Activated CD4-positive, alpha-beta T cell treated with anti-CD3 and anti-CD28 coated beads, Interleukin-2, amount 50 U/mL, for 48 hours (primary cell): ENCODE measurements around the gene POLE.
A peak's percentile ranks its signal among the peaks of the same experiment; 100 is the strongest.
"Not testable (repeated sequence)": the region's sequence is repeated elsewhere in the genome, so short reads cannot be mapped to it uniquely, and the experiment has no call there.

Experiments used
- DNase-seq, 2 experiments: peaks; one replicate each; pipeline ENCODE4 v3.0.0-alpha.2; 2020

POLE gene

GRCh38 chr12:132718644-132719043, 31.5 kb upstream of the POLE start:
- DNase-seq, result no peak

DNA sequence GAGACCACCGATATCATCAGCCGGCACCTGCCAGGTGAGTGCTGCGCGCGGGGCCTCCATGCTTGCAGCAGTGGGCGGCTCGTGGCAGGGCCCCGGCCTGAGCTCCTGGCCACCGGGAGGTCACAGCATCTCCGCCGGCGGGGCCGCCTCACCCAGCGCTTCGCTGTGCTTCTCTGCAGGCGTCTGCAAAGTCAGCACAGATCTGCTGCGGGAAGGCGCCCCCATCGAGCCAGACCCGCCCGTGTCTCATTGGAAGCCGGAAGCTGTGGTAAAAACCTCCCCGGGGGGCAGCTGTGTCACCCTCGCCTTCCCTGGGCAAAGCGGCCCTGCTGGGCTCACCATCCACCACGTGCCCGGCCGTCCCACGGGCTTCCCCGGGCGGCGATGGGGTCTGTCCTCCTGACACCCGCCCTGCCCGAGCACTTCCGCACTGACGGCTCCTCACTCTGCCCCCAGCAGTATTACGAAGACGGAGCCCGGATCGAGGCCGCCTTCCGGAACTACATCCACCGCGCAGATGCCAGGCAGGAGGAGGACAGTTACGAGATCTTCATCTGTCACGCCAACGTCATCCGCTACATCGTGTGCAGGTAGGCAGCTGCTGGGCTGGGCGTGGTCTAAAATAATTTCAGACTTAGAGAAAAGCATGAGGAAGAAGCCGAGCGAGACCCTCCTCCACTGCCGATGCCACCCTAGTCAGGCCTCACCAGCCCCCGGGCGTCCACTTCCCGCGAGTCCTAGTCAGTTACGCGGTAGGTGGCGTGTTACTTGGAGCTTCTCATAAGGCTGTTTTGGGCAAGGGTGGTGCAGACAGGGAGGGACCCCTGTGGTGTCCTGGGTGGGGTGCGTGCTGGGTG, 30.6 kb upstream of the POLE start:
- no peak for DNase-seq

DNA sequence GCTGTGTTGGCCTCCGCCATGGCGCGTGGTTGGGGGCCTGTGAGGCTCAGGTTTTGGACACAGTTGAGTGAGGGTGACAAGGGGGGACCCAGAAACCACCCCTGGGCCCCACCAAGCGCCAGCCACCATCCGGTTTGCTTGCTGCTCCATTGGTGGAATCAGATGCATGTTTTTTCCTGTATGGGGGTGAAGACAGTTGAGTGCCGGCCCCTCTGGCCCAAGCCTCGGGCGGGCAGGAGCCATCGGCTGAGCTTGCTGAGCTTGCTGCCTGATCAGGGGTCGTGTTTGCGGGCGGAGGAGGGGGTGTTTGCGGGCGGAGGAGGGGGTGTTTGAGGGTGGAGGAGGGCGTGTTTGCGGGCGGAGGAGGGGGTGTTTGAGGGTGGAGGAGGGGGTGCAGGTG, 29.9 kb upstream of the POLE start:
- no peak for DNase-seq

- DNase-seq, result no peak
Measured at GRCh38 chr12:132716356-132716755, 29.2 kb upstream of the POLE start.

DNA sequence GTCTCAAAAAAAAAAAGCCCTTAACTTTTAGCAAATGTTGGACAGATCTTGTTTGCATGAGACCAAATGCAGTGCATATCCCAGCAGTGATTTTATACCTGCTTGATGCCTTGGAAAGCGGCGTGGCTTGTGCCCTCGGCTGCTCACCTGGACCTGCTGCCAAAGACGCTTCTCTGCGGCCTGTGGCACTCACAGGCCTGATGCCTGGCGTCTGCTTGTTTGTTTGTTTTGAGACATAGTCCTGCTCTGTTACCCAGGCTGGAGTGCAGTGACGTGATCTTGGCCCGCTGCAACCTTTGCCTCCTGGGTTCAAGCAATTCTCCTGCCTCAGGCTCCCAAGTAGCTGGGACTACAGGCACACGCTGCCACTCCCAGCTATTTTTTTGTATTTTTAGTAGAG, 28.7 kb upstream of the POLE start:
- no peak for DNase-seq

GRCh38 chr12:132713123-132713522, 26.0 kb upstream of the POLE start:
- DNase-seq, result no peak

GRCh38 chr12:132711080-132711843, 24.1 kb upstream of the POLE start:
- DNase-seq, result peak; percentile 31 to 33

DNA sequence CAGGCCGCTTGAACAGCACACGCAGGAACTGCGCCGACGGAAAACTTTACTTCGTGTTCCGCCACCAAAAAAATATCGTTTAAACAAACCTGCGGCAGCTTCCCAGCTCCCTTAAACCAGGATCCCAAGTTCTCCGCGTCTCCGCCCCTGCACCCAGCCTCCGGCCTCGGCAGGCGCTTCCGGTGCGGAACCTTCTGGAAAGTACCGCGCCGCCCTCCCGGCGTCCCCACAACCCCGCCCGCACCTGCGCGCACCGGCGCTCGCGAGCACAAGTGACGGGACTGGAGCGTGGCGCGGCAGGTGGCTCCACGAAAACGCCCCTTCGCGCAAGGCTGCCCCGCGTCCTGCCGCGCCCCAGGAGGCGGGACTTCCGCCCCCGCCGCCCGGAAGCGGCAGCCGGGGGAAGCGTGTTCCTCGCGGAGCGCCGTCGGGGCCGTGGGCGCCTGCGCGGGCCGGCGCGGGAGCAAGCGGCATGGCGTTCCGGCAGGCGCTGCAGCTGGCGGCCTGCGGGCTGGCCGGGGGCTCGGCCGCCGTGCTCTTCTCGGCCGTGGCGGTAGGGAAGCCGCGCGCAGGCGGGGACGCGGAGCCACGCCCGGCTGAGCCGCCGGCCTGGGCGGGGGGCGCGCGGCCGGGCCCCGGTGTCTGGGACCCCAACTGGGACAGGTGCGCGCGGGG, 23.4 kb upstream of the POLE start, which contains the start of gene PGAM5:
PGAM5 (plus strand) TSS at position 438 of the 675 bp plus-strand sequence; CDS start at position 473, 35 bp downstream.
- peak; percentile 82 to 85 for DNase-seq

GRCh38 chr12:132710043-132710404, 22.9 kb upstream of the POLE start:
- DNase-seq, result no peak

- DNase-seq, result no peak
Measured at GRCh38 chr12:132708150-132708549, 21.0 kb upstream of the POLE start.

DNA sequence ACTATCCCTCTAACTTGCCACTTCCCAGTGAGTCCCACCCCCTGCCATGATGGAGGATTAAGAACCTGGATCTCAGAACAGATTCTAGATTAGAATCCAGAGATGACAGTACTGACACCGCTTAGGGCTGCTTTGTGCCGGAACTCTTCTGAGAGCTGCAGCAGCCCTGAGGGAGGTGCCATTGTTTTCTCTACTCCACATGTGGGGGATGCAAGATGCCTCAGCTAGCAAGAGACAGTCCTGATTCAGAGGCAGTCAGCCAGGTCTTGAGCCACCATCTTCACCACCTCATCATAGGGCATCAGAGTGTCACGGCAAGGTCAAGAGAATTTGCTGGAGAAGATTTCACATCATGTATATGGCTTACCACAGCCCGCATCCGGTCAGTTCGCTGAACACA, 20.1 kb upstream of the POLE start:
- no peak for DNase-seq

- no peak for DNase-seq
Measured at GRCh38 chr12:132703641-132704040, 16.5 kb upstream of the POLE start.

- no peak for DNase-seq
Measured at GRCh38 chr12:132702640-132703039, 15.5 kb upstream of the POLE start.

GRCh38 chr12:132700212-132700822, 13.2 kb upstream of the POLE start:
- no peak for DNase-seq

- no peak for DNase-seq
Measured at GRCh38 chr12:132698341-132698740, 11.2 kb upstream of the POLE start.

DNA sequence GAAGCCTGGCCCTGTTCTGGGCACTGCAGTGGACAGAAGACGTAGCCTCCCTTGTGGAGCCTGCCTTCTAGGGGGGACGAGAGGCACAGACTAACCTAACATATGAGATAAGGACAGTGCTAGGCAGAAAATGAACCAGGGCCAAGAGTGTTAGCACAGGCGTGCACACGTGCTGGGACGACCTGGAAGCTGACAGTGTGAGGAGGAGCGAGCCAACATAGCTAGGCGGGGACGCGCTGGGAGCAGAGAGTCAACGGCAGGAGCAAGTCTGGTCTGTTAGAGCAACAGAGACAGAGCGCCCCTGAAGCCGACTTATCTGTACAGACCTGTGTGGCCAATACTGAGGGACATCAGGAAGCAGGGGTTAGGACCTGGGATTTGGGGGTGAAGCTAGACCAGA, 8.3 kb upstream of the POLE start:
- no peak for DNase-seq

DNA sequence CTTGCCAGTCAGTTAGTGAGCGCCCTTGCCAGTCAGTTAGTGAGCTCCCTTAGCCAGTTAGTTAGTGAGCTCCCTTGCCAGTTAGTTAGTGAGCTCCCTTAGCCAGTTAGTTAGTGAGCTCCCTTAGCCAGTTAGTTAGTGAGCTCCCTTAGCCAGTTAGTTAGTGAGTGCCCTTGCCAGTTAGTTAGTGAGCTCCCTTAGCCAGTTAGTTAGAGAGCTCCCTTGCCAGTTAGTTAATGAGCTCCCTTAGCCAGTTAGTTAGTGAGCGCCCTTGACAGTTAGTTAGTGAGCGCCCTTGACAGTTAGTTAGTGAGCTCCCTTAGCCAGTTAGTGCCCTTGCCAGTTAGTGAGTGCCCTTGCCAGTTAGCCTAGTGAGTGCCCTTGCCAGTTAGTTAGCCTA, 7.7 kb upstream of the POLE start:
- not testable (repeated sequence) for DNase-seq

GRCh38 chr12:132692030-132692429, 4.9 kb upstream of the POLE start:
- DNase-seq, result not testable (repeated sequence)

DNA sequence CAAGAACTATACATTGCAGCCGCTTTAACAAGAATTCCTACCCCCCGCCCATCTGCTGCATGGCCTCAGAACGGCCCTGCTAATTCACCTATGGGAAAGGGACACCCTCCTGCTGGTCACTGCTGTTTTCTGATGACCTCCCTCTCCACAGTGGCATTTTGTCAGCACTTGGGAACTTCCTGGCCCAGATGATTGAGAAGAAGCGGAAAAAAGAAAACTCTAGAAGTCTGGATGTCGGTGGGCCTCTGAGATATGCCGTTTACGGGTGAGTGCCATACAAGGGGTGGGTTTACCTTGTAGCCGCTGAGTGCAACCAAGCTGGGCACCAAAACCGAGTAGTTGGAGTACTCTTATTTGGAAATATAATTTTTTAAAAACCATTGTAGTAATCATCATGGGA, 3.0 kb upstream of the POLE start:
- no peak for DNase-seq

DNA sequence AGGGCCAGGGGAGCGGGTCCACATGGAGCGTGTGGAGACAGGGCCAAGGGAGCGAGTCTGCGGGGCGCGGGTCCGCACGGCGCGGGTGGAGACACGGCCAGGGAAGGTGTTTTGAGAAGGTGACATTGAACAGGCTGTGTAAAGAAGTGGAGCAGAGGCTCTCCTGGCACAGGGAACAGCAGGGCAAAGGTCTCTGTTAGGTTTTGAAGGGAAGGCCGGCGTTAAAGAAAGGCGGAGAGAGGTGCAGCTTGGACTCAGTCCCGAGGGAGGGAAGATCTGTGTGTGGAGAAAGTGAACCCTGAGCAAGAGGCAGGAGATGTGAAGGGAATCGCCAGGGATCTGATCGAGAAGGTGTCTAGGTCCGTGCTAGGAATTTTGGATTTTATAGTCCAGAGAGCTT, 2.1 kb upstream of the POLE start:
- no peak for DNase-seq

DNA sequence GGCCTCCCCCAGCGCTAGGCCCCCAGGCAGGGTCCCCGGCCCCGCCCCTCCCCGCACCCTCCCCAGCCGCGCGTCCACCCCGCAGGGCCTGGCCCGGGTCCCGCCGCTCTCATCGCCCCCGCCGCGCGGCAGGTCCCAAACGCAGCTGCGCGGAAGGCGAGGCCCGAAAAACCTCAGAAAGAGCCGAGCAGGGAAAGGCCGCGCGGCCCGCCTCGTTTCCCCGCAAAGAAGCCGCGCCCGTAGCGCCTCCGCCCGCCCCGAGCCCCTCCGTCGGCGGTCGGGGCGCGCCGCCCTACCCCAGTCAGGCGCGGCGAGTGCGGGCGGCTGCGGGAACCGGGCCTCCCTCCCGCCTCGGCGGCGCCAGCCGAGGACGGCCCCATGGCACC, 324 bp downstream of the POLE start:
- DNase-seq, result peak; percentile 23 to 37

DNA sequence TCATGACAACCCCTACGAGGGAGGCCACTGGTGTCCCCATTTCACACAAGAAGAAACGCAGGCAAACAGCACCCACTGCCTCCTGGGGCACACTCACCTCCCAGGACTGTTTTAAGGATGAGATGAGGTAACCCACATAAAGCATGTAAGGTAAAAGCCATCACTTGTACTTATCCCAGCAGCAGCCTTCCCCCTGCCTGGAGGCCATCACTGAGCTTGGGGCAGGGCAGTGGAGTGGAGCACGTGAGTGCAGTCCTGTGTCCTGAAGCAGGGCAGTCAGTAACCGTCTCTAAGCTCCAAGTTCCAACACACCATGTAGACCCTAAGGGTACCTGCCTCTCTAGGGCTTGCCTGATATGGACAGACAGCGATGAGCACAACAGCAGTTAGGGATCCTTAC, 1.7 kb downstream of the POLE start:
- DNase-seq, result no peak

DNA sequence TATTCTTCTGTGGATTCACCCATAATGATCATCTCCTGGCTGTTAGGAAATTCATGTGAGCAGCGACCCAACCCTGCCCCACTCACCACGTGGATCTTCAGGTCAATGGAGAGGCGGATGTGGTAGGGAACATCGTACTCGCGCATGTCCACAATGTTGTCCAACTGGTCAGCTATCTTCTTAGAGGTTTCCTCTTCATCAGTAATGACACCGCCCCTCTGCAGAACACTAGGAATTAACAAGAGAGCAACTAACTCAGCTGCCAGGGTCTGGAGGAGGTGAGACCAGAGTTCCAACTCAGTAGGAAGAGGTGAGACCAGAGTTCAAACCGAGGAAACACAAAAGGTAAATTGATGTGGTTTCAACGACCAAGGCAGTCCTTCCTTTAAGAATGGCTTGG, 9.7 kb downstream of the POLE start:
- no peak for DNase-seq
